Measurements from ENCODE around the gene AP3B2. TPM values are rescaled to one million over a fixed set of nuclear protein-coding genes. Genes with fewer than 3 reads are reported as not detected.

The AP3B2 gene
- total RNA-seq, 2 donors from 2014 or later: 1.3 to 1.9 TPM

GRCh38 chr15:82630033-82630432 lies 79.6 kb downstream of the AP3B2 start:
- DNase-seq (no peak), ATAC-seq (no peak)
- intact Hi-C loops (cut with DNase I, micrococcal nuclease): no loop called here

- intact Hi-C loops (cut with DNase I, micrococcal nuclease): no loop called here
- DNase-seq (no peak), ATAC-seq (no peak)
Measured at GRCh38 chr15:82625136-82625535, 84.5 kb downstream of the AP3B2 start.

GRCh38 chr15:82624438-82624837 lies 85.2 kb downstream of the AP3B2 start:
- no peak for DNase-seq
- intact Hi-C loops (cut with DNase I, micrococcal nuclease): no loop called here
- no peak for ATAC-seq

- intact Hi-C loops (cut with DNase I, micrococcal nuclease): no loop called here
- ATAC-seq (no peak), DNase-seq (no peak)
Measured at GRCh38 chr15:82624008-82624407, 85.7 kb downstream of the AP3B2 start.

GRCh38 chr15:82621970-82622369 lies 87.7 kb downstream of the AP3B2 start:
- intact Hi-C loops (cut with DNase I, micrococcal nuclease): no loop called here
- DNase-seq (no peak), ATAC-seq (no peak)

- intact Hi-C loops (cut with DNase I, micrococcal nuclease): no loop called here
Measured at GRCh38 chr15:82613747-82614146, 95.9 kb downstream of the AP3B2 start.

DNA sequence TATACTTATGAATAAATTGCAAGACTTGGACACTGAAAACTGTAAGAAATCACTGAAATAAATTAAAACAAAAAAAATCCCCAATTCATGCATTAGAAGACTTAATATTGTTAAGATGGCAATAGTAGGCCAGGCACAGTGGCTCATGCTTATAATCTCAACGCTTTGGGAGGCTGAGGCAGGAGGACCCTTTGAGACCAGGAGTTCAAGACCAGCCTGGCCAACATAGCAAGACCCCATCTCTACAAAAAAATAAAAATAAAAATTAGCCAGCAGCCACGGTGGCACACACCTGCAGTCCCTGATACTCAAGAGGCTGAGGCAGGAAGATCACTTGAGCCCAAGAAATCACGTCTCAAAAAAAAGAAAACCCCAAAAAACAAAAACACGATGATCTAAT lies 98.3 kb downstream of the AP3B2 start:
- DNase-seq (no peak), ATAC-seq (no peak)
- intact Hi-C loops (cut with DNase I, micrococcal nuclease): no loop called here

More at GRCh38 chr15:82613747-82614146, 95.9 kb downstream of the AP3B2 start:
- no peak for DNase-seq
- no peak for ATAC-seq

Other genes with a start within 250 kb of the AP3B2 start
- 100 to 1,000 TPM; 950 to 981 TPM for gene RPS17, start 169.4 kb downstream of the AP3B2 start, total RNA-seq
- gene CPEB1, start 62.5 kb downstream of the AP3B2 start, total RNA-seq: 1 to 10 TPM in 1 of 2 donors, under 1 TPM in 1; 0.58 to 2.5 TPM
- not detected for gene FSD2, start 96.2 kb upstream of the AP3B2 start, total RNA-seq
- 10 to 100 TPM in 1 of 2 donors, 1 to 10 TPM in 1; 9.1 to 11.3 TPM for gene WHAMM, start 99.8 kb upstream of the AP3B2 start, total RNA-seq
- gene HOMER2, start 242.8 kb upstream of the AP3B2 start, total RNA-seq: 1 to 10 TPM; 2.0 to 2.1 TPM

Data from left colon (tissue), 2 donors.